ENCODE results near the gene IGSF21.

The IGSF21 gene

GRCh38 chr1:18199462-18199861, 91.9 kb downstream of the IGSF21 start:
- no peaks in the 10 kb centered on the region for H3K4me1 Mint-ChIP-seq (ENCODE audit: low read depth)
- H3K27ac Mint-ChIP-seq, result no peak overlapping the region
- H3K36me3 Mint-ChIP-seq (ENCODE audit: low read depth), result no peaks in the 10 kb centered on the region
- H3K27me3 Mint-ChIP-seq (ENCODE audit: low read depth), result peaks cover 16% of the 10 kb centered on the region
- no peaks in the 10 kb centered on the region for H3K9me3 Mint-ChIP-seq
- H3K4me3 Mint-ChIP-seq, result no peak overlapping the region
- DNase-seq (ENCODE audit: low spot score), result no peak

- Mint-ChIP-seq H3K4me3 (no peak overlapping the region), H3K27me3 (ENCODE audit: low read depth) (peaks cover 16% of the 10 kb centered on the region), H3K27ac (no peak overlapping the region), H3K4me1 (ENCODE audit: low read depth) (no peaks in the 10 kb centered on the region), H3K9me3 (no peaks in the 10 kb centered on the region), H3K36me3 (ENCODE audit: low read depth) (no peaks in the 10 kb centered on the region)
- DNase-seq (ENCODE audit: low spot score), result no peak
Measured at GRCh38 chr1:18200136-18200717, 92.6 kb downstream of the IGSF21 start.

- DNase-seq (ENCODE audit: low spot score), result no peak
- no peaks in the 10 kb centered on the region for H3K9me3 Mint-ChIP-seq
- no peak overlapping the region for H3K4me3 Mint-ChIP-seq
- H3K36me3 Mint-ChIP-seq (ENCODE audit: low read depth), result no peaks in the 10 kb centered on the region
- H3K27me3 Mint-ChIP-seq (ENCODE audit: low read depth), result peaks cover 11% of the 10 kb centered on the region
- H3K4me1 Mint-ChIP-seq (ENCODE audit: low read depth), result no peaks in the 10 kb centered on the region
- no peak overlapping the region for H3K27ac Mint-ChIP-seq
Measured at GRCh38 chr1:18200918-18201317, 93.3 kb downstream of the IGSF21 start.

GRCh38 chr1:18201997-18202719, 94.6 kb downstream of the IGSF21 start:
- no peak for DNase-seq (ENCODE audit: low spot score)
- H3K27me3 Mint-ChIP-seq (ENCODE audit: low read depth), result peaks cover 10% of the 10 kb centered on the region
- H3K4me1 Mint-ChIP-seq (ENCODE audit: low read depth), result no peaks in the 10 kb centered on the region
- no peak overlapping the region for H3K4me3 Mint-ChIP-seq
- H3K36me3 Mint-ChIP-seq (ENCODE audit: low read depth), result no peaks in the 10 kb centered on the region
- no peak overlapping the region for H3K27ac Mint-ChIP-seq
- H3K9me3 Mint-ChIP-seq, result no peaks in the 10 kb centered on the region

GRCh38 chr1:18203645-18204044, 96.0 kb downstream of the IGSF21 start:
- no peak overlapping the region for H3K27ac Mint-ChIP-seq
- H3K27me3 Mint-ChIP-seq (ENCODE audit: low read depth), result peaks cover 3% of the 10 kb centered on the region
- no peak for DNase-seq (ENCODE audit: low spot score)
- H3K36me3 Mint-ChIP-seq (ENCODE audit: low read depth), result no peaks in the 10 kb centered on the region
- H3K9me3 Mint-ChIP-seq, result no peaks in the 10 kb centered on the region
- H3K4me3 Mint-ChIP-seq, result no peak overlapping the region
- H3K4me1 Mint-ChIP-seq (ENCODE audit: low read depth), result no peaks in the 10 kb centered on the region

GRCh38 chr1:18204575-18204974, 97.0 kb downstream of the IGSF21 start:
- peaks cover 2% of the 10 kb centered on the region for H3K27me3 Mint-ChIP-seq (ENCODE audit: low read depth)
- no peaks in the 10 kb centered on the region for H3K9me3 Mint-ChIP-seq
- H3K27ac Mint-ChIP-seq, result no peak overlapping the region
- no peaks in the 10 kb centered on the region for H3K36me3 Mint-ChIP-seq (ENCODE audit: low read depth)
- no peaks in the 10 kb centered on the region for H3K4me1 Mint-ChIP-seq (ENCODE audit: low read depth)
- DNase-seq (ENCODE audit: low spot score), result no peak
- H3K4me3 Mint-ChIP-seq, result no peak overlapping the region

- Mint-ChIP-seq H3K4me3 (no peak overlapping the region), H3K9me3 (no peaks in the 10 kb centered on the region), H3K27me3 (ENCODE audit: low read depth) (peaks cover 2% of the 10 kb centered on the region), H3K36me3 (ENCODE audit: low read depth) (no peaks in the 10 kb centered on the region), H3K27ac (no peak overlapping the region), H3K4me1 (ENCODE audit: low read depth) (no peaks in the 10 kb centered on the region)
- no peak for DNase-seq (ENCODE audit: low spot score)
Measured at GRCh38 chr1:18205319-18205718, 97.7 kb downstream of the IGSF21 start.

- Mint-ChIP-seq H3K4me1 (ENCODE audit: low read depth) (no peaks in the 10 kb centered on the region), H3K4me3 (no peak overlapping the region), H3K27ac (no peak overlapping the region), H3K9me3 (no peaks in the 10 kb centered on the region), H3K36me3 (ENCODE audit: low read depth) (no peaks in the 10 kb centered on the region), H3K27me3 (ENCODE audit: low read depth) (no peaks in the 10 kb centered on the region)
- no peak for DNase-seq (ENCODE audit: low spot score)
Measured at GRCh38 chr1:18211764-18212163, 104.2 kb downstream of the IGSF21 start.

GRCh38 chr1:18217398-18218043, 109.9 kb downstream of the IGSF21 start:
- Mint-ChIP-seq H3K27me3 (ENCODE audit: low read depth) (no peaks in the 10 kb centered on the region), H3K9me3 (no peaks in the 10 kb centered on the region), H3K36me3 (ENCODE audit: low read depth) (no peaks in the 10 kb centered on the region), H3K4me1 (ENCODE audit: low read depth) (no peaks in the 10 kb centered on the region), H3K4me3 (no peak overlapping the region), H3K27ac (no peak overlapping the region)
- no peak for DNase-seq (ENCODE audit: low spot score)

- H3K9me3 Mint-ChIP-seq, result peaks cover 25% of the 10 kb centered on the region
Measured at GRCh38 chr1:18229625-18230024, 122.0 kb downstream of the IGSF21 start.

GRCh38 chr1:18230321-18230720, 122.7 kb downstream of the IGSF21 start:
- Mint-ChIP-seq H3K9me3 (peaks cover 25% of the 10 kb centered on the region), H3K4me3 (no peak overlapping the region), H3K27ac (no peak overlapping the region), H3K36me3 (ENCODE audit: low read depth) (no peaks in the 10 kb centered on the region), H3K27me3 (ENCODE audit: low read depth) (no peaks in the 10 kb centered on the region), H3K4me1 (ENCODE audit: low read depth) (no peaks in the 10 kb centered on the region)
- no peak for DNase-seq (ENCODE audit: low spot score)

More at GRCh38 chr1:18229625-18230024, 122.0 kb downstream of the IGSF21 start:
- no peak for DNase-seq (ENCODE audit: low spot score)
- Mint-ChIP-seq H3K4me3 (no peak overlapping the region), H3K4me1 (ENCODE audit: low read depth) (no peaks in the 10 kb centered on the region), H3K36me3 (ENCODE audit: low read depth) (no peaks in the 10 kb centered on the region), H3K27ac (no peak overlapping the region), H3K27me3 (ENCODE audit: low read depth) (no peaks in the 10 kb centered on the region)

- DNase-seq (ENCODE audit: low spot score), result no peak
- H3K4me3 Mint-ChIP-seq, result no peak overlapping the region
- no peaks in the 10 kb centered on the region for H3K36me3 Mint-ChIP-seq (ENCODE audit: low read depth)
- H3K4me1 Mint-ChIP-seq (ENCODE audit: low read depth), result no peaks in the 10 kb centered on the region
- H3K9me3 Mint-ChIP-seq, result peaks cover 25% of the 10 kb centered on the region
- no peak overlapping the region for H3K27ac Mint-ChIP-seq
- no peaks in the 10 kb centered on the region for H3K27me3 Mint-ChIP-seq (ENCODE audit: low read depth)
Measured at GRCh38 chr1:18230840-18231239, 123.2 kb downstream of the IGSF21 start.

GRCh38 chr1:18232052-18232451, 124.5 kb downstream of the IGSF21 start:
- Mint-ChIP-seq H3K4me1 (ENCODE audit: low read depth) (no peaks in the 10 kb centered on the region), H3K36me3 (ENCODE audit: low read depth) (no peaks in the 10 kb centered on the region), H3K9me3 (peaks cover 25% of the 10 kb centered on the region), H3K27ac (no peak overlapping the region), H3K4me3 (no peak overlapping the region), H3K27me3 (ENCODE audit: low read depth) (no peaks in the 10 kb centered on the region)
- no peak for DNase-seq (ENCODE audit: low spot score)

GRCh38 chr1:18233176-18233864, 125.7 kb downstream of the IGSF21 start:
- no peaks in the 10 kb centered on the region for H3K36me3 Mint-ChIP-seq (ENCODE audit: low read depth)
- no peaks in the 10 kb centered on the region for H3K27me3 Mint-ChIP-seq (ENCODE audit: low read depth)
- H3K9me3 Mint-ChIP-seq, result peaks cover 25% of the 10 kb centered on the region
- DNase-seq (ENCODE audit: low spot score), result no peak
- H3K4me1 Mint-ChIP-seq (ENCODE audit: low read depth), result no peaks in the 10 kb centered on the region
- no peak overlapping the region for H3K27ac Mint-ChIP-seq
- no peak overlapping the region for H3K4me3 Mint-ChIP-seq

Measured in T-helper 2 cell treated with Interferon-gamma antibody and Interleukin-4, amounts not matched to agents 5 μg/mL and 100 μg/mL, for 36 hours (primary cell).